Uterus (tissue), 4 donors: Measurements from ENCODE around the gene PPP1CB. TPM values are rescaled to one million over a fixed set of nuclear protein-coding genes. Genes with fewer than 3 reads are reported as not detected.

ENCODE experiments used
- DNase-seq, 2 donors: peaks; one replicate each; pipeline ENCODE4 v3.0.0-alpha.2; 2019 to 2020
- H3K27ac ChIP-seq, 2 donors: fragments of 200-600 bp; sonication (generic); 1 replicate in 1 of 2; 2 replicates in 1 of 2; pipeline ENCODE4 v1.5.1; 2016 to 2018
- H3K27me3 ChIP-seq, 2 donors: fragments of 200-600 bp; sonication (generic); one replicate each; pipeline ENCODE4 v1.5.1; 2018 to 2019; ENCODE audit warnings: control low read depth in 1 of 2
- H3K36me3 ChIP-seq, 2 donors: fragments of 200-600 bp; sonication (generic); one replicate each; pipeline ENCODE4 v1.5.1; 2019; ENCODE audit warnings: control low read depth in 1 of 2
- H3K4me1 ChIP-seq, 2 donors: fragments of 200-600 bp; sonication (generic); one replicate each; pipeline ENCODE4 v1.5.1; 2018 to 2019; ENCODE audit warnings: control low read depth in 1 of 2
- H3K4me3 ChIP-seq, 2 donors: fragments of 200-600 bp; sonication (generic); 1 replicate in 1 of 2; 2 replicates in 1 of 2; pipeline ENCODE4 v1.5.1; 2018 to 2019; ENCODE audit warnings: mild to moderate bottlenecking in 1 of 2
- H3K9me3 ChIP-seq, 2 donors: fragments of 200-600 bp; sonication (generic); one replicate each; pipeline ENCODE4 v1.5.1; 2019; ENCODE audit warnings: control low read depth in 1 of 2
- CTCF ChIP-seq, 4 experiments: fragments of 200-600 bp in 2 of 4; fragments of 450-650 bp in 2 of 4; sonication (generic) in 2 of 4; IDR thresholded peaks; one replicate each; pipeline ENCODE4 v1.5.1; 2016 to 2019; ENCODE audit warnings: antibody characterized with exemption in 4 of 4, mild to moderate bottlenecking in 2 of 4, moderate library complexity in 1 of 4
- POLR2A ChIP-seq, 2 donors: fragments of 450-650 bp; IDR thresholded peaks; one replicate each; pipeline ENCODE4 v1.6.1; 2016; ENCODE audit warnings: antibody characterized with exemption in 2 of 2, mild to moderate bottlenecking in 1 of 2, moderate library complexity in 1 of 2
- intact Hi-C: fragments of 100-400 bp; cut with DNase I; formaldehyde crosslinking; loops from one replicate; pipeline ENCODE4 v1.15.1; 2023; ENCODE audit warnings: low total_unique reads
- total RNA-seq, 4 donors: library from RNA; depleted of rRNA in 3 of 4; stranded (reverse); fragments of >200 nt in 3 of 4; gene quantifications; one replicate each; pipeline versions ENCODE4 v1.1.0 to v1.2.4, GENCODE V29; 2014 to 2023
- donor health status: DM: yes; HTN: yes; CAD: no.

PPP1CB gene
- total RNA-seq, 4 donors from 2014 or later, result 366 to 610 (median 470) TPM

GRCh38 chr2:28822036-28822435 is 70.4 kb downstream of the PPP1CB start:
- H3K36me3 ChIP-seq, result no peaks in the 10 kb centered on the region
- no peak for TF ChIP-seq POLR2A (IDR thresholded peaks at IDR 0.05)
- no peak for TF ChIP-seq CTCF (IDR thresholded peaks at IDR 0.05)
- H3K27ac ChIP-seq, result no peak overlapping the region
- no peaks in the 10 kb centered on the region for H3K27me3 ChIP-seq
- H3K4me1 ChIP-seq, result no peaks in the 10 kb centered on the region
- no peak for DNase-seq
- intact Hi-C loops, result loop anchor here (10.0 kb wide), 1 partner anchor 373 kb away; no protein-coding TSS in a partner anchor
- H3K4me3 ChIP-seq, result no peak overlapping the region
- H3K9me3 ChIP-seq, result no peaks in the 10 kb centered on the region

- no peak overlapping the region for H3K27ac ChIP-seq
- no peak for DNase-seq
- intact Hi-C loops, result loop anchor here (10.0 kb wide), 1 partner anchor 371 kb away; no protein-coding TSS in a partner anchor
- H3K4me1 ChIP-seq, result no peaks in the 10 kb centered on the region
- no peak for TF ChIP-seq POLR2A (IDR thresholded peaks at IDR 0.05)
- no peak for TF ChIP-seq CTCF (IDR thresholded peaks at IDR 0.05)
- no peaks in the 10 kb centered on the region for H3K27me3 ChIP-seq
- no peaks in the 10 kb centered on the region for H3K36me3 ChIP-seq
- H3K4me3 ChIP-seq, result no peak overlapping the region
- H3K9me3 ChIP-seq, result no peaks in the 10 kb centered on the region
These were observed 72.6 kb downstream of the PPP1CB start for GRCh38 chr2:28824207-28824606.

DNA sequence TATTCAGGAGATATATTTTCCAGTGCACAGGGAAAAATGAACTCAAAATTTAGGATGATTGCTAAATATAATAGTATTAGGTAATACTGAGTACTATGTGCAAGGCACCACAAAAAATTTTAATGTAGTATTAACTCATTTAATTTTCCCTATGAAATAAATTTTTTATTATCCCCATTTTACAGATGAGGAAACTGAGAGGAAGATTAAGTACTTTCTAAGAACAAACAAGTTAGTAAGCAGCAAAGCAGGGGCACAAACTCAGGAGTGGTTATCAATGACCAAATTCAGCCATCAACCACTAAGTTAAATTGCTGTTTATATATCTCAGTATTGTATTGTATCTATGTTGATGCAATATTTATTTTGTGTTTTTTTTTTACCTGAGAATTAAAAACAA is 73.2 kb downstream of the PPP1CB start:
- no peak for TF ChIP-seq CTCF (IDR thresholded peaks at IDR 0.05)
- no peak for TF ChIP-seq POLR2A (IDR thresholded peaks at IDR 0.05)
- Histone ChIP-seq H3K9me3 (no peaks in the 10 kb centered on the region), H3K27ac (no peak overlapping the region), H3K36me3 (no peaks in the 10 kb centered on the region), H3K27me3 (no peaks in the 10 kb centered on the region), H3K4me1 (no peaks in the 10 kb centered on the region), H3K4me3 (no peak overlapping the region)
- no peak for DNase-seq
- intact Hi-C loops, result loop anchor here (10.0 kb wide), 1 partner anchor 370 kb away; no protein-coding TSS in a partner anchor

DNA sequence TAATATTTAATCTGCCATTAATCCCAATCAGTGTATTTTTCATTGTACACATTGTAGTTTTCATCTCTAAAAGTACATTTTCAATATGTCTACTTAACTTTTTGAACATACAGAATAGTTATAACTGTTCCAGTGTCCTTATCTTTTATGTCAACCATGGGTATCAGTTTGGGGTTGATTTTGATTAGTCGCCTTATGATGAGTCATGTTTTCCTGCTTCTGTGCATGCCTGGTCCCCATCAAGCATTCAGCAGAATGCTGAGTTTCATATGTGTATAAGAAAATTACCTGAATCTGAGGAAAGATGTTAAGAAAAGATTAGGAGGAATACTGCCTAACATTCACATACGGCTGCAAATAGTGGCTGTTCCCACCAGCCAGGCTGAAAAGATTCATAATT is 76.8 kb downstream of the PPP1CB start:
- no peak for DNase-seq
- Histone ChIP-seq H3K27me3 (no peaks in the 10 kb centered on the region), H3K4me3 (no peak overlapping the region), H3K27ac (no peak overlapping the region), H3K9me3 (no peaks in the 10 kb centered on the region), H3K4me1 (no peaks in the 10 kb centered on the region), H3K36me3 (no peaks in the 10 kb centered on the region)
- no peak for TF ChIP-seq POLR2A (IDR thresholded peaks at IDR 0.05)
- TF ChIP-seq CTCF (IDR thresholded peaks at IDR 0.05), result no peak
- intact Hi-C loops, result loop anchor here (10.0 kb wide), 1 partner anchor 366 kb away; no protein-coding TSS in a partner anchor

DNA sequence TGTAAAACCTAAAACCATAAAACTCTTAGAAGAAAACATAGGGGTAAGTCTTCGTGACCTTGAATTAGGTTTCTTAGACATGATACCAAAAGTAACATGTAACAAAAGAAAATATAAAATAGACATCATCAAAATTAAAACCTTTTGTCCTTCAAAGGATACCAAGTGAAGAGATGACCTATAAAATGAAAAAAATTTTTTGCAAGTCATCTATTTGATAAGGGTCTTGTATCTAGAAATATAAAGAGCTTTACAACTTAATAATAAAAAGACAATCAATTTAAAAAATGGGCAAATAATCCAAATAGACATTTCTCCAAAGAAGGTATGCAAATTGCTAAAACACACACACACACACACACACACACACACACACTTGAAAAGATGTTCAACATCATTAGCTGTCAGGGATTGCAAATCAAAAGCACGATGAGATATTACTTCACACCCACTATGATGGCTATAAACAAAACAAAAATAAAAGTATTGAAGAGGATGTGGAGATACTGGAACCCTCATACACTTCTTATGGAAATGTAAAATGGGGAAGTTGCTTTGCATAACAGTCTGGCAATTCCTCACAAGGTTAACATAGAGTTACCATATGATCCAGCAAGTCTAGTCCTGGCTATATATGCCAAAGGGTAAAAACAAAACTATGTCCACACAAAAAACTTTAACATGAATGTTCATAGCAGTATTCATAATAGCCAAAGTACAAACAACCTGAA is 82.3 kb downstream of the PPP1CB start:
- no peaks in the 10 kb centered on the region for H3K27me3 ChIP-seq
- no peaks in the 10 kb centered on the region for H3K9me3 ChIP-seq
- no peak overlapping the region for H3K27ac ChIP-seq
- no peak overlapping the region for H3K4me3 ChIP-seq
- no peaks in the 10 kb centered on the region for H3K36me3 ChIP-seq
- no peak for DNase-seq
- H3K4me1 ChIP-seq, result no peaks in the 10 kb centered on the region
- intact Hi-C loops, result no loop called here
- TF ChIP-seq POLR2A (IDR thresholded peaks at IDR 0.05) (no peak), CTCF (IDR thresholded peaks at IDR 0.05) (no peak)
